SK-N-SH treated with all-trans-retinoic acid at 6 μM for 48 hours (cell line): Measurements from ENCODE around the gene CARD14.

Experiments
- ATAC-seq: fragments of 200-7000 bp; cut with Tn5 transposase; 3 replicates; pipeline ENCODE4 v1.9.1; 2020; ENCODE audit warnings: mild to moderate bottlenecking, moderate library complexity
- ARNTL ChIP-seq: fragments of 450-650 bp; formaldehyde crosslinking; IDR thresholded peaks from 2 replicates; pipeline ENCODE4 v1.5.0; 2020; ENCODE audit warnings: low read depth, mild to moderate bottlenecking, moderate library complexity, borderline replicate concordance
- BACH2 ChIP-seq: fragments of 250-450 bp; sonication (Bioruptor Pico); IDR thresholded peaks from 2 replicates; pipeline ENCODE4 v1.9.0; 2021; ENCODE audit warnings: mild to moderate bottlenecking, borderline replicate concordance
- CREB5 ChIP-seq: fragments of 250-450 bp; sonication (Bioruptor Pico); IDR thresholded peaks from 2 replicates; pipeline ENCODE4 v1.5.1; 2020; ENCODE audit warnings: low read depth, mild to moderate bottlenecking, moderate library complexity
- CSDC2 ChIP-seq: fragments of 250-450 bp; sonication (Bioruptor Pico); IDR thresholded peaks from 2 replicates; pipeline ENCODE4 v1.5.0; 2020; ENCODE audit warnings: mild to moderate bottlenecking, moderate library complexity
- CSRNP3 ChIP-seq: fragments of 250-450 bp; sonication (Bioruptor Pico); IDR thresholded peaks from 2 replicates; pipeline ENCODE4 v1.5.1; 2021; ENCODE audit warnings: mild to moderate bottlenecking, moderate library complexity
- ESRRG ChIP-seq: fragments of 250-450 bp; sonication (Bioruptor Pico); IDR thresholded peaks from 2 replicates; pipeline ENCODE4 v1.6.1; 2021; ENCODE audit warnings: mild to moderate bottlenecking
- GLIS3 ChIP-seq: fragments of 250-450 bp; sonication (Bioruptor Pico); IDR thresholded peaks from 2 replicates; pipeline ENCODE4 v1.5.0; 2020; ENCODE audit warnings: mild to moderate bottlenecking, moderate library complexity
- ISL1 ChIP-seq: fragments of 250-450 bp; sonication (Bioruptor Pico); IDR thresholded peaks from 2 replicates; pipeline ENCODE4 v2.1.2; 2022; ENCODE audit warnings: mild to moderate bottlenecking, moderate library complexity
- OSR1 ChIP-seq: fragments of 250-450 bp; sonication (Bioruptor Pico); IDR thresholded peaks from 2 replicates; pipeline ENCODE4 v1.8.0; 2022; ENCODE audit warnings: moderate library complexity, mild to moderate bottlenecking, inconsistent platforms
- PATZ1 ChIP-seq: fragments of 250-450 bp; sonication (Bioruptor Pico); IDR thresholded peaks from 2 replicates; pipeline ENCODE4 v1.8.0; 2020; ENCODE audit warnings: mild to moderate bottlenecking, moderate library complexity, borderline replicate concordance
- POU6F1 ChIP-seq: fragments of 250-450 bp; sonication (Bioruptor Pico); IDR thresholded peaks from 2 replicates; pipeline ENCODE4 v1.8.0; 2021; ENCODE audit warnings: low read depth, mild to moderate bottlenecking, moderate library complexity, borderline replicate concordance
- PPARA ChIP-seq: fragments of 250-450 bp; sonication (Bioruptor Pico); IDR thresholded peaks from 2 replicates; pipeline ENCODE4 v1.5.0; 2020; ENCODE audit warnings: mild to moderate bottlenecking, borderline replicate concordance
- SNAI2 ChIP-seq: fragments of 250-450 bp; sonication (Bioruptor Pico); IDR thresholded peaks from 2 replicates; pipeline ENCODE4 v1.5.0; 2020; ENCODE audit warnings: mild to moderate bottlenecking, moderate library complexity
- TCF4 ChIP-seq: fragments of 250-450 bp; sonication (Bioruptor Pico); IDR thresholded peaks from 2 replicates; pipeline ENCODE4 v1.8.0; 2021; ENCODE audit warnings: mild to moderate bottlenecking, moderate library complexity, borderline replicate concordance
- TOX ChIP-seq: fragments of 250-450 bp; sonication (Bioruptor Pico); IDR thresholded peaks from 2 replicates; pipeline ENCODE4 v1.8.0; 2021; ENCODE audit warnings: mild to moderate bottlenecking, moderate library complexity, borderline replicate concordance
- ZC3H10 ChIP-seq: fragments of 250-450 bp; sonication (Bioruptor Pico); IDR thresholded peaks from 2 replicates; pipeline ENCODE4 v1.5.1; 2021; ENCODE audit warnings: mild to moderate bottlenecking, moderate library complexity
- ZFP3 ChIP-seq: fragments of 250-450 bp; sonication (Bioruptor Pico); IDR thresholded peaks from 2 replicates; pipeline ENCODE4 v1.5.0; 2020; ENCODE audit warnings: mild to moderate bottlenecking, moderate library complexity
- ZFP30 ChIP-seq: fragments of 450-650 bp; formaldehyde crosslinking; IDR thresholded peaks from 2 replicates; pipeline ENCODE4 v1.5.0; 2022; ENCODE audit warnings: mild to moderate bottlenecking, moderate library complexity
- ZNF565 ChIP-seq: fragments of 450-650 bp; formaldehyde crosslinking; conservative IDR thresholded peaks from 2 replicates; pipeline ENCODE4 v1.5.0; 2020; ENCODE audit warnings: low read depth, mild to moderate bottlenecking, moderate library complexity
- ZNF70 ChIP-seq: fragments of 450-650 bp; formaldehyde crosslinking; IDR thresholded peaks from 2 replicates; pipeline ENCODE4 v1.5.0; 2020; ENCODE audit warnings: mild to moderate bottlenecking, moderate library complexity
- ZNF8 ChIP-seq: fragments of 450-650 bp; formaldehyde crosslinking; IDR thresholded peaks from 2 replicates; pipeline ENCODE4 v1.5.0; 2020; ENCODE audit warnings: mild to moderate bottlenecking, moderate library complexity

The CARD14 gene

GRCh38 chr17:80181431-80181830 lies 11.6 kb downstream of the CARD14 start:
- ATAC-seq, result no peak
- TF ChIP-seq BACH2 (CRISPR knock-in tag) (no peak), OSR1 (CRISPR knock-in tag) (no peak), ZNF565 (CRISPR knock-in tag) (no peak), ESRRG (CRISPR knock-in tag) (no peak), POU6F1 (CRISPR knock-in tag) (no peak), TCF4 (CRISPR knock-in tag) (no peak), GLIS3 (CRISPR knock-in tag) (no peak), CSDC2 (no peak), ZNF70 (CRISPR knock-in tag) (no peak), ZFP30 (CRISPR knock-in tag) (no peak)

GRCh38 chr17:80182118-80182844 lies 12.5 kb downstream of the CARD14 start:
- TF ChIP-seq ZFP30 (CRISPR knock-in tag), result no peak
- TF ChIP-seq ZFP3 (CRISPR knock-in tag), result no peak
- TF ChIP-seq BACH2 (CRISPR knock-in tag), result no peak
- no peak for TF ChIP-seq TOX (CRISPR knock-in tag)
- no peak for TF ChIP-seq PATZ1 (CRISPR knock-in tag)
- no peak for TF ChIP-seq TCF4 (CRISPR knock-in tag)
- TF ChIP-seq PPARA (CRISPR knock-in tag), result no peak
- no peak for TF ChIP-seq ISL1 (CRISPR knock-in tag)
- TF ChIP-seq CSDC2, result no peak
- no peak for TF ChIP-seq SNAI2 (CRISPR knock-in tag)
- no peak for TF ChIP-seq CSRNP3 (CRISPR knock-in tag)
- no peak for TF ChIP-seq CREB5
- no peak for TF ChIP-seq ZC3H10 (CRISPR knock-in tag)
- no peak for TF ChIP-seq ESRRG (CRISPR knock-in tag)
- TF ChIP-seq GLIS3 (CRISPR knock-in tag), result no peak

GRCh38 chr17:80182845-80183223 lies 13.0 kb downstream of the CARD14 start:
- no peak; the same call in 2 of the 3 replicates for ATAC-seq
- no peak for TF ChIP-seq ARNTL
- no peak for TF ChIP-seq BACH2 (CRISPR knock-in tag)
- no peak for TF ChIP-seq TOX (CRISPR knock-in tag)
- no peak for TF ChIP-seq ZFP30 (CRISPR knock-in tag)
- no peak for TF ChIP-seq TCF4 (CRISPR knock-in tag)
- no peak for TF ChIP-seq ZNF565 (CRISPR knock-in tag)
- no peak for TF ChIP-seq ZNF8 (CRISPR knock-in tag)
- TF ChIP-seq, all 23 proteins: peak for 0

More at GRCh38 chr17:80182118-80182844, 12.5 kb downstream of the CARD14 start:
- no peak for ATAC-seq
